Measurements from ENCODE around the gene SNAP25.

The SNAP25 gene

GRCh38 chr20:10338426-10339180 lies 120.0 kb downstream of the SNAP25 start:
- H3K9me2 ChIP-seq (replicated peaks; ENCODE audit: insufficient read depth, low read length) = no peaks in the 10 kb centered on the region
- H3K4me3 ChIP-seq (ENCODE audit: low read length) = no peak overlapping the region
- H3K27me3 ChIP-seq (replicated peaks; ENCODE audit: insufficient read depth, low read length) = no peaks in the 10 kb centered on the region
- no peak for DNase-seq
- H3F3A ChIP-seq (ENCODE audit: insufficient read depth, low read length) = no peaks in the 10 kb centered on the region
- no peak overlapping the region for H3K27ac ChIP-seq (ENCODE audit: low read length)
- peaks cover 4% of the 10 kb centered on the region; the same call in 1 of the 2 replicates for H3K4me1 ChIP-seq (ENCODE audit: low read length)
- TF ChIP-seq EZH2phosphoT487 (IDR thresholded peaks at IDR 0.05; ENCODE audit: low read length) (no peak), EZH2 (optimal IDR thresholded peaks at IDR 0.05; ENCODE audit: low read depth, low read length) (no peak), CTCF (IDR thresholded peaks at IDR 0.05; ENCODE audit: low read length) (no peak)
- no peaks in the 10 kb centered on the region for H3K9me3 ChIP-seq (replicated peaks; ENCODE audit: insufficient read depth, low read length)
- no peaks in the 10 kb centered on the region for H3K36me3 ChIP-seq (replicated peaks; ENCODE audit: insufficient read depth, low read length)
- no peak overlapping the region for H2AFZ ChIP-seq (ENCODE audit: low read length)
- H3K9ac ChIP-seq (ENCODE audit: low read length) = no peak overlapping the region
- H3K79me2 ChIP-seq (ENCODE audit: low read length) = no peaks in the 10 kb centered on the region
- no peaks in the 10 kb centered on the region for H4K20me1 ChIP-seq (ENCODE audit: insufficient read depth, low read length)
- no peak overlapping the region for H3K4me2 ChIP-seq (ENCODE audit: low read depth, low read length)

DNA sequence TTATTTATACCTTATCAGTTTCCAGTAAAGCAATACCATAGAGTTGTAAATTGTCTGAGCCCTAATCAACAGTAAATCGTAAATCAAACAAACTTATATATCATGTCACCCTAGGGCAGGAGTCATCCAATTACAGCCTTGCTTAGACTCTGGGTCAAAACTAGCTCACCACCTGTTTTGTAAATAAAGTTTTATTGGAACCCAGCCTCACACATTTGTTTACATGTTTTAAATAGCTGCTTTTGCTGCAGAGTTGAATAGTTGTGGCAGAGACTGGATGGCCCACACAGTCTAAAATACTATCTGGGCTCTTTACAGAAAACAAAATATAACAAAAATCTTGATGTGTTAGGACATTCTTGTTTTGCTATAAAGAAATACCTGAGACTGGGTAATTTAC lies 121.0 kb downstream of the SNAP25 start:
- no peaks in the 10 kb centered on the region for H3K27me3 ChIP-seq (replicated peaks; ENCODE audit: insufficient read depth, low read length)
- no peaks in the 10 kb centered on the region for H3K79me2 ChIP-seq (ENCODE audit: low read length)
- H3K9me2 ChIP-seq (replicated peaks; ENCODE audit: insufficient read depth, low read length) = no peaks in the 10 kb centered on the region
- DNase-seq = no peak
- no peaks in the 10 kb centered on the region for H4K20me1 ChIP-seq (ENCODE audit: insufficient read depth, low read length)
- H3K9me3 ChIP-seq (replicated peaks; ENCODE audit: insufficient read depth, low read length) = no peaks in the 10 kb centered on the region
- H3F3A ChIP-seq (ENCODE audit: insufficient read depth, low read length) = no peaks in the 10 kb centered on the region
- peaks cover 4% of the 10 kb centered on the region; the same call in 1 of the 2 replicates for H3K4me1 ChIP-seq (ENCODE audit: low read length)
- H2AFZ ChIP-seq (ENCODE audit: low read length) = no peak overlapping the region
- H3K27ac ChIP-seq (ENCODE audit: low read length) = no peak overlapping the region
- no peaks in the 10 kb centered on the region for H3K36me3 ChIP-seq (replicated peaks; ENCODE audit: insufficient read depth, low read length)
- TF ChIP-seq EZH2phosphoT487 (IDR thresholded peaks at IDR 0.05; ENCODE audit: low read length) (no peak), EZH2 (optimal IDR thresholded peaks at IDR 0.05; ENCODE audit: low read depth, low read length) (no peak), CTCF (IDR thresholded peaks at IDR 0.05; ENCODE audit: low read length) (no peak)
- no peak overlapping the region for H3K4me3 ChIP-seq (ENCODE audit: low read length)
- H3K9ac ChIP-seq (ENCODE audit: low read length) = no peak overlapping the region
- no peak overlapping the region for H3K4me2 ChIP-seq (ENCODE audit: low read depth, low read length)

DNA sequence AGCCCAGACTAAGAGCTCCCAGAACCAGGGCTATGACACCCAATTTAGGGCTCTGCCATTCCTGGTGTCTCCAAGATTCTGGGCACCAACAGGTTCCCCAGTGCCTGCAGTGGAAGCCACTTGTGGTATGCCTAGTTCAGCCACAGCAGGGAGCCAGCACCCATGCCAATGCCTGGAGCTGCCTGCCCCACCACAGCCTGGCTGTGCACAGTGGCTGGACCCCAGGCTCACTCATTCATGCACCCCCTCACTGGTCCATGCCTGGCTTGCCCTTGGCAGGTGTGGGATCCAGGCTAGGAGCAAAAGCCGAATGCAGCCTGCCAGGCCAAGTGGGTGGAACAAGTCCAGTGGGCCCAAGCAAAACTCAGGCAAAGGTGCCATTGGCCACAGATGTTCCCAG lies 123.5 kb downstream of the SNAP25 start:
- TF ChIP-seq EZH2phosphoT487 (IDR thresholded peaks at IDR 0.05; ENCODE audit: low read length) (no peak), CTCF (IDR thresholded peaks at IDR 0.05; ENCODE audit: low read length) (no peak), EZH2 (optimal IDR thresholded peaks at IDR 0.05; ENCODE audit: low read depth, low read length) (no peak)
- H3K9me2 ChIP-seq (replicated peaks; ENCODE audit: insufficient read depth, low read length) = no peaks in the 10 kb centered on the region
- no peak for DNase-seq
- no peak overlapping the region for H3K27ac ChIP-seq (ENCODE audit: low read length)
- H3F3A ChIP-seq (ENCODE audit: insufficient read depth, low read length) = no peaks in the 10 kb centered on the region
- no peak overlapping the region for H2AFZ ChIP-seq (ENCODE audit: low read length)
- H4K20me1 ChIP-seq (ENCODE audit: insufficient read depth, low read length) = no peaks in the 10 kb centered on the region
- no peaks in the 10 kb centered on the region for H3K36me3 ChIP-seq (replicated peaks; ENCODE audit: insufficient read depth, low read length)
- no peaks in the 10 kb centered on the region for H3K9me3 ChIP-seq (replicated peaks; ENCODE audit: insufficient read depth, low read length)
- no peak overlapping the region for H3K4me2 ChIP-seq (ENCODE audit: low read depth, low read length)
- no peaks in the 10 kb centered on the region for H3K79me2 ChIP-seq (ENCODE audit: low read length)
- peaks cover 4% of the 10 kb centered on the region; the same call in 1 of the 2 replicates for H3K4me1 ChIP-seq (ENCODE audit: low read length)
- H3K27me3 ChIP-seq (replicated peaks; ENCODE audit: insufficient read depth, low read length) = no peaks in the 10 kb centered on the region
- no peak overlapping the region for H3K4me3 ChIP-seq (ENCODE audit: low read length)
- H3K9ac ChIP-seq (ENCODE audit: low read length) = no peak overlapping the region
